Spinal cord (tissue), 10 donors: Measurements from ENCODE around the gene NRM. TPM values are rescaled to one million over a fixed set of nuclear protein-coding genes. Genes with fewer than 3 reads are reported as not detected.
"Not testable (repeated sequence)": the region's sequence is repeated elsewhere in the genome, so short reads cannot be mapped to it uniquely, and the experiment has no call there.

Experiments
- DNase-seq, 6 donors: peaks; one replicate each; pipeline versions ENCODE4 v3.0.0 to v3.0.0-alpha.2; 2013 to 2015; ENCODE audit warnings: low spot score in 6 of 6, low read depth in 4 of 6
- H3K27ac ChIP-seq: one replicate; pipeline ENCODE4 v1.5.1; 2013; ENCODE audit warnings: low read depth, low read length, control low read depth
- H3K27me3 ChIP-seq: one replicate; pipeline ENCODE4 v1.6.1; 2013; ENCODE audit warnings: low read length; ENCODE audit not compliant: control insufficient read depth, insufficient read depth
- H3K36me3 ChIP-seq: one replicate; pipeline ENCODE4 v1.6.1; 2013; ENCODE audit warnings: low read length; ENCODE audit not compliant: control insufficient read depth, insufficient read depth
- H3K4me1 ChIP-seq: one replicate; pipeline ENCODE4 v1.6.1; 2013; ENCODE audit warnings: low read length; ENCODE audit not compliant: control insufficient read depth, insufficient read depth
- H3K4me3 ChIP-seq: one replicate; pipeline ENCODE4 v1.5.1; 2013; ENCODE audit warnings: low read depth, low read length, control low read depth
- H3K9me3 ChIP-seq: one replicate; pipeline ENCODE4 v1.6.1; 2013; ENCODE audit warnings: low read length; ENCODE audit not compliant: control insufficient read depth, insufficient read depth
- WGBS: methylation state at CpG from one replicate; pipeline ENCODE4 v1.1.5; 2013; ENCODE audit warnings: missing lambda C conversion rate; ENCODE audit not compliant: insufficient coverage; 5-methylcytosine and 5-hydroxymethylcytosine counted together
- polyA plus RNA-seq, 2 donors: library from polyadenylated mRNA; unstranded; fragments of 120-200 nt; gene quantifications; one replicate each; pipeline ENCODE4 v1.2.1, GENCODE V29; 2013; ENCODE audit not compliant: insufficient read length in 2 of 2
- total RNA-seq, 2 donors: library from RNA; depleted of rRNA in 1 of 2; stranded (reverse); fragments of 120-200 nt in 1 of 2; fragments of >200 nt in 1 of 2; gene quantifications; one replicate each; pipeline versions ENCODE4 v1.2.3 to v1.2.4, GENCODE V29; 2013 to 2014
- donor health status: healthy.

Gene NRM
- total and polyA plus RNA-seq, 4 donors, result 1.9 to 23.6 (median 13.5) TPM

GRCh38 chr6:30721198-30722024, 30.6 kb upstream of the NRM start:
- WGBS, result 1% methylated on average over 65 of the region's 71 CpGs
- Histone ChIP-seq H3K4me1 (peaks cover 40% of the 10 kb centered on the region), H3K27ac (peak overlapping the region; percentile 96), H3K4me3 (peak overlapping the region; percentile 82), H3K9me3 (no peaks in the 10 kb centered on the region), H3K36me3 (peaks cover 41% of the 10 kb centered on the region), H3K27me3 (no peaks in the 10 kb centered on the region)
- DNase-seq, result peak in 5 of 6 donors; percentile 72 to 98 (median 90)

DNA sequence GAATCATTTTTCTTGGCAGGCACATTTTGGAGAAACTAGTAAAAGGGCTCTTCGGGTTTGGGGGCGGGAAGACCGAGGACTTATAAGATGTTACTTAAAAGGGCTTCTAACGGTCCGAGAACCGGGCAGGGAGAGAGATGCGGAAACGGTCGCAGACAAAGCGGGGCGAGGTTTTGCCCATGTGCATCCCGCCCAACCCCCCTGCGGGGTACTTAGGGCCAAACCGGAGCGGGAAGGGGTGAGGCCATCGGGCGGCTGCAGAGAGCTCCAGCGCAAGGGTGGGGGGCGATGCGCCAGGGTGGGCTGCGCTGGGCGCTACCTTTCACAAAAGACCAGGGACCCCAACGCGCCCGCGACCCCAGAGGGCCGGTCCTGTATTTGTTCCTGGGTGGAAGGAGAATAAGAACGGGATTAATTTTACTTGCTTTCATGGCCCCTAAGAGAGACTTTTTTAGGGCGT, 30.0 kb upstream of the NRM start:
- DNase-seq, result peak in 2 of 6 donors; percentile 85 to 87
- Histone ChIP-seq H3K27me3 (no peaks in the 10 kb centered on the region), H3K9me3 (no peaks in the 10 kb centered on the region), H3K36me3 (peaks cover 35% of the 10 kb centered on the region), H3K4me3 (peak overlapping the region; percentile 81), H3K4me1 (peaks cover 46% of the 10 kb centered on the region), H3K27ac (peak overlapping the region; percentile 96)
- WGBS, result 0% methylated on average over 29 of the region's 29 CpGs

DNA sequence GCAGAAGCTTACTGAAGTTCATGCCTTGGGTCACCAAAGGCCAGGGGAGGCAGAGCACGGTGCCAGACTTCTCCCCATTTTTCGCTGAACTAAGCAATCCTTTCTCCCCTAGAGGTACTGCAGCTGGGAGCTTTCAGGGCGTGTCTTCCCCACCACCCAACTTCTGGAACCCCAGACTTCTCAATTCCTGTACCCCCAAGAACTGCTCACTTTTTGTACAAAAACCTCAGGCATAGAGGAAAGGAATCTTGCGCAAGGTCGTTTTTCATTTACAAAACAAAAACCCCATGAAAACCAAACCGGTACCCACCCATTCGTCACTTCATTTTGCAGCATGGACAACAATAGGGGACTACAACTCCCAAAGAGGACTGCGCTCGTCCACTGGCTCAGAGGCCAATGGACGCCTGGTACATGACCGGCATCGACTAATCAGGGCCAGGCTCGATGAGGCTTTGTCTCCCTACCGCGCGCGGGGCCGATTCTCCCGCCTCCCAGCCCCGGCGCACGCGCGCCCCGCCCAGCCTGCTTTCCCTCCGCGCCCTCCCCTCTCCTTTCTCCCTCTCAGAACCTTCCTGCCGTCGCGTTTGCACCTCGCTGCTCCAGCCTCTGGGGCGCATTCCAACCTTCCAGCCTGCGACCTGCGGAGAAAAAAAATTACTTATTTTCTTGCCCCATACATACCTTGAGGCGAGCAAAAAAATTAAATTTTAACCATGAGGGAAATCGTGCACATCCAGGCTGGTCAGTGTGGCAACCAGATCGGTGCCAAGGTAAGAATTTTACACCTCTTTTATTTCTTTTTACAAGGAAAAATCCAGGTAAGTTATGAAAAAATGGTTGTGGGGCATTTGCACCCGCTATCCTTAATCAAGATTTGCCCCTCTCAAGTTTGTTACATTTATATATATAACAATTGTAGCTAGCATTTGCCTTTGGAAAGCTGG, 29.3 kb upstream of the NRM start, which contains the start of gene TUBB:
Gene TUBB (plus strand): TSS at position 562 of the 947 bp plus-strand sequence. CDS start 155 bp downstream, at position 717.
- Histone ChIP-seq H3K36me3 (peaks cover 35% of the 10 kb centered on the region), H3K9me3 (no peaks in the 10 kb centered on the region), H3K27me3 (no peaks in the 10 kb centered on the region), H3K4me1 (peaks cover 46% of the 10 kb centered on the region), H3K4me3 (peak within 1 kb of the TSS; percentile 81), H3K27ac (peak within 1 kb of the TSS; percentile 96)
- DNase-seq, result peak; percentile 89 to 99 (median 96)
- WGBS, result under 1% methylated on average over 34 of the region's 38 CpGs

DNA sequence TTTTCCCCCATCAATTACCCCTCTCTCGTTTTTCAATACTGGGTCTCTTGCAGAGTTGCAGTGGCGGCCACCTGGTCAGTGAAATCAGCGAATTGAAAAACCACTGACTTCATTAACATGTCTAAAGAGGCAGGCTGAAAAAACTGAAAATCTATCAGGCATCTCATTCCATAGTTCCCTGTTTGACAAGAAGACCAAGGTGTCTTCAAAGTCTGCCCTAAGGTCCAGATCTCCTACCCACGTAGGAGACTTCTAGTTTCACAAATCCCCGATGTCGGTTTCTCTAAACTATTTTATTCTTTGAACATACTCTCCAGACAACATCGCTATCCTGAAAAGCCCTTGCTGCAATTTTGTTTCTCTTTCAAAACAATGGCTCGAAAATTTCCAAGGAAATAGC, 28.6 kb upstream of the NRM start:
- H3K4me1 ChIP-seq, result peaks cover 46% of the 10 kb centered on the region
- no peak for DNase-seq
- H3K4me3 ChIP-seq, result peak overlapping the region; percentile 81
- H3K27me3 ChIP-seq, result no peaks in the 10 kb centered on the region
- H3K27ac ChIP-seq, result peak overlapping the region; percentile 96
- H3K9me3 ChIP-seq, result no peaks in the 10 kb centered on the region
- H3K36me3 ChIP-seq, result peaks cover 29% of the 10 kb centered on the region
- WGBS, result 4% methylated on average over 7 of the region's 8 CpGs

DNA sequence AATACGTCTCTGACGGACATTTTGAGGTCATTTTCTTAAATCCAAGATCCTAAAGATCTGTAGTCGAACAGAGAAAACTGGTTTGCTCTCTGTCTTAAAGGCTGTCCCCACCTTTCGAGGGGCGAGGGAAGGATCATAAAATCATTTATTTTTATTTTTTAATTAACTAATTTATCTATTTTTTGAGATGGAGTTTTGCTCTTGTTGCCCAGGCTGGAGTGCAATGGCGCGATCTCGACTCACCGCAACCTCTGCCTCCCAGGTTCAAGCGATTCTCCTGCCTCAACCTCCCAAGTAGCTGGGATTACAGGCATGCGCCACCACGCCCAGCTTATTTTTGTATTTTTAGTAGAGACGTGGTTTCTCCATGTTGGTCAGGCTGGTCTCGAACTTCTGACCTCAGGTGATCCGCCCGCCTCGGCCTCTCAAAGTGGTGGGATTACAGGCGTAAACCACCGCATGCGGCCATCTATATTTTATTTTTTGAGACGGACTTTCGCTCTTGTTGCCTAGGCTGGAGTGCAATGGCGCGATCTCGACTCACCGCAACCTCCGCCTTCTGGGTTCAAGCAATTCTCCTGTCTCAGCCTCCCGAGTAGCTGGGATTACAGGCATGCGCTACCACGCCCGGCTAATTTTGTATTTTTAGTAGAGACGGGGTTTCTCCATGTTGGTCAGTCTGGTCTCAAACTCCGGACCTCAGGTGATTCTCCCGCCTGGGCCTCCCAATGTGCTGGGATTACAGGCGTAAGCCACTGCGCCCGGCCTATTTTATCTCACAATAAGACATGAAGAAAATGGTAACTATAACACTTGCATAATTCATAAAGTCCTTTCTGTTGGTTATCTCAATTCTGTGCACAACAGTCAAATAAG, 27.3 kb upstream of the NRM start:
- peaks cover 34% of the 10 kb centered on the region for H3K4me1 ChIP-seq

GRCh38 chr6:30717129-30717844, 26.5 kb upstream of the NRM start, which contains the start of gene MDC1:
Gene MDC1 (minus strand): TSS chr6:30717281. CDS start chr6:30715175, 2,106 bp downstream.
- peak; percentile 93 to 100 (median 98) for DNase-seq
- peaks cover 19% of the 10 kb centered on the region for H3K36me3 ChIP-seq
- no peaks in the 10 kb centered on the region for H3K9me3 ChIP-seq
- peaks cover 29% of the 10 kb centered on the region for H3K4me1 ChIP-seq
- H3K27me3 ChIP-seq, result no peaks in the 10 kb centered on the region
- under 1% methylated on average over 48 of the region's 48 CpGs for WGBS
- H3K27ac ChIP-seq, result peak within 1 kb of the TSS; percentile 95
- H3K4me3 ChIP-seq, result peak within 1 kb of the TSS; percentile 91

More for the DNA sequence above, 27.3 kb upstream of the NRM start:
- peak overlapping the region; percentile 96 for H3K27ac ChIP-seq
- DNase-seq, H3K27me3 ChIP-seq, H3K9me3 ChIP-seq: not testable (repeated sequence)
- peaks cover 19% of the 10 kb centered on the region for H3K36me3 ChIP-seq
- H3K4me3 ChIP-seq, result peak overlapping the region; percentile 91
- 94% methylated on average over 15 of the region's 37 CpGs for WGBS

DNA sequence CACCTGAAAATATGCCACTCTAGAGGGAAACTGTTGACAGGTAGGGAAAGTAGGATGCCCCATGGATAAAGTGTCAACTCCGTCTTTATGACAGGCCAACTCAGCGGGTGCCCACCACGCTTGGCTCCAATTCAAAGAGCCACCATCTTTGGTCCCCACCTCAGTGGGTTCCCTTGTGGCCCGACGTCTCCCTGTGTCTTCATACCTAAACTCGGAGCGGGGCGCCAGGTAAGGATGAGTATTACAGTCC, 26.0 kb upstream of the NRM start:
- Histone ChIP-seq H3K4me1 (peaks cover 24% of the 10 kb centered on the region), H3K27ac (peak overlapping the region; percentile 95), H3K27me3 (no peaks in the 10 kb centered on the region), H3K4me3 (peak overlapping the region; percentile 91), H3K36me3 (peaks cover 20% of the 10 kb centered on the region), H3K9me3 (no peaks in the 10 kb centered on the region)
- DNase-seq, result no peak
- 0% methylated on average over 8 of the region's 8 CpGs for WGBS

GRCh38 chr6:30714263-30714662, 23.5 kb upstream of the NRM start:
- Histone ChIP-seq H3K9me3 (no peaks in the 10 kb centered on the region), H3K36me3 (peaks cover 35% of the 10 kb centered on the region), H3K4me3 (no peak overlapping the region), H3K4me1 (peaks cover 21% of the 10 kb centered on the region), H3K27ac (no peak overlapping the region), H3K27me3 (no peaks in the 10 kb centered on the region)
- no CpG with 5 or more reads among the region's 1 CpG for WGBS
- DNase-seq, result no peak
